Measurements from ENCODE around the gene PAX9.

Gene PAX9

DNA sequence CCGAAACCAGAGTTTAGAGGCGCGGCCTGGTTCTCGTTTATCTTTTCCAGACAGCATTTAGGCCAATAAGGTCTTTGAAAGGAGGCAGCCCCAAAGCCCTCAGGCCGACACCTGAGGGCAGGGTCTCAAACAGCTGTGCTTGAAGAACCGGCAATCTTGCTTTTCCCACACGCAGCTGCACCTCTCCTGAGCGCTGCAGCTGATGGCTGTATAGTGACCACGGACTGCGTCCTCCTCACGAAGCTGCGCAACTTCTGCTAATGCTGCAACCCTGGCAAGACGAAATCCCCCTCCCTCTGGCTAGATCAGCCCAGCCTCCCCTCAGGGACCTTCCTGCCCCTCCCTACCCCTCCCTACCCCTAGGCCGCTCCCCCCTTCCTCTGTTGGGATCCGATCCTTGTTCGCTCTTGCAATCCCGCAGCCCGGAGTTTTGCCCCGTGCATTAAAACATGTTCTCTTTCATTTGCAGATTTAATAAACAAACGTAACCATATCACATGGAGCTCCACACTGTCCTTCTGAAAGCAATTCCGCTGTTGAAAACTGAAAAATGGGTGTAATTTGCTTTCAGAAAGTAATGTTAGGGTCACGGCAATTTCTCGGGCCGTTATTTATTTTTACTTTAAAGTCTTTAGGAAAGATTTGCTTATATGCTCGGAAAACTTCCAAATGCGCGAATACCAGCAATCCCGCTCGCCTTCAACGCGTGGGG is 4.8 kb upstream of the PAX9 start:
- DNase-seq, result no peak

DNA sequence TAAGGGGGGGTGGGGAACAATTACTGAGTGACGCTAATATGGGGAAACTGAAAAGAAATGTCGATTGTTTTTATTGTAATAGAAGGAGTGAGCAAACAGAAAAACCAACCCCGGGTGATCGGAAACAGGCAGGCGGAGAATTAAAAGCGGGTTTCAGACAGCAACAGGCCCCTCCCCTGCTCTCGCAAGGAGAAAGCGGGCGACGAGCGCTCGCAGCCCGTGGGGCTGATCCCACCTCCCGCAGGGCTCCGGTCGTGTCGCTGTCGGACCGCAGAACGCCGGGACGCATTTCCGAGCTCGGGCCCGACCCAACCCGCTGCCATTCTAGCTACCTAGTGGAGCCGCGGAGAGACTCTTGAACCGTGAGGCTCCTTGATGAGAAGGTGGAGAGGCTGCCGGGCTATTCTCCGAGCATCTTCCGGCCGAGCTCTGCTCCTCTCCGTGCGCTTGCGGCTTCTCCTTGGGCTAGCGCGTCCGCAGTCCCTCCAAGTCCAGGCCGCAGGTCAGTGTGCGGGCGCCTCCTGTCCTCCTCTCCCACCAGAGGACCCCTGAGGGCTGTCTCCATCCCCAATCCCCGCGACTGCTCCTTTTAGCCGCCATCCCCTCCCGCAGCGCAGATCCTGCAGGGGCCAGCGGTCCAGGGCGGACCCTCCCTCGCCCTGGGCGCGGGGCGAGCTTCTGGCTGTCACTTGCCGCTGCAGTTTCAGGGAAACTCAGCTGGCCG is 4.1 kb upstream of the PAX9 start:
- no peak for DNase-seq

- DNase-seq, result no peak
Observed at GRCh38 chr14:36658123-36659009, 3.3 kb upstream of the PAX9 start.

DNA sequence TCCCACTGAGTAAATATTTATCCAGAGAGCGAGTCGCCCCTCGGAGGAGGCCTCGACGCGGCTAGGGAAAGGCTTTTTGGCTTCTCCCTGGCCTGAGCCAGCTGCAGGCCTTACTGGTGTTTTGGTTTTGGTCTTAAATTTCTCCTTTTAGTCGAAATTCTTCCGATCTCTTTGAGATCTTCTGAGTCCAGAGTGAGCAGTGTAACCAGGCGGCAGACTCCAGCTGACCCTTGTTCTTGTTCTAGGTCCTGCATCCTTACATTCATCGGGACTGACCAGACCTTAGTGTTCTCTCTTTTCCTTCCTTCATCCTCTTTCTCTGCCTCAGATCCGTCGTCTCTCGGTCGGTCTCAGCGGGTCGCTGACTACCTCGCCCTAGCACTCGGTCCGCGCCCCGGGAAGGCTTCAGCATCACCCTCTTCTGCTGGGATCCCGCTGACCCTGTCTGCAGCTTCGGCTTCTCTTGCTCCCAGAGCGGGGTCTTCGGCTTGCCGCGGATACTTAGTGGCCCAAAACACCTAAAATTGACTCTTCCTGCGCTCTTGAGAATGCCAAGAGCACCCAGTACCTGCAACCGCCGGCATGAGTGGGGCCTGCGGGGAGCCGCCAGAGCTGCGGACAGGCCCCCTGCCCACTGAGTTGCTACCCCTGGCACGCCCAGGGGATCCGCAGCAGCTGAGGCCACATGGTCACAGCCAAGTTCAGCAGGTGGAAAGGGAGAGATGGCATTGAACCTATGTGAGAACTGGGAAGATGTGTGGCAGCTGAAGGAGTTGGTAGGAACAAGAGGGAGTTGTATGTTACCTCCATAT is 2.4 kb upstream of the PAX9 start:
- DNase-seq, result no peak

DNA sequence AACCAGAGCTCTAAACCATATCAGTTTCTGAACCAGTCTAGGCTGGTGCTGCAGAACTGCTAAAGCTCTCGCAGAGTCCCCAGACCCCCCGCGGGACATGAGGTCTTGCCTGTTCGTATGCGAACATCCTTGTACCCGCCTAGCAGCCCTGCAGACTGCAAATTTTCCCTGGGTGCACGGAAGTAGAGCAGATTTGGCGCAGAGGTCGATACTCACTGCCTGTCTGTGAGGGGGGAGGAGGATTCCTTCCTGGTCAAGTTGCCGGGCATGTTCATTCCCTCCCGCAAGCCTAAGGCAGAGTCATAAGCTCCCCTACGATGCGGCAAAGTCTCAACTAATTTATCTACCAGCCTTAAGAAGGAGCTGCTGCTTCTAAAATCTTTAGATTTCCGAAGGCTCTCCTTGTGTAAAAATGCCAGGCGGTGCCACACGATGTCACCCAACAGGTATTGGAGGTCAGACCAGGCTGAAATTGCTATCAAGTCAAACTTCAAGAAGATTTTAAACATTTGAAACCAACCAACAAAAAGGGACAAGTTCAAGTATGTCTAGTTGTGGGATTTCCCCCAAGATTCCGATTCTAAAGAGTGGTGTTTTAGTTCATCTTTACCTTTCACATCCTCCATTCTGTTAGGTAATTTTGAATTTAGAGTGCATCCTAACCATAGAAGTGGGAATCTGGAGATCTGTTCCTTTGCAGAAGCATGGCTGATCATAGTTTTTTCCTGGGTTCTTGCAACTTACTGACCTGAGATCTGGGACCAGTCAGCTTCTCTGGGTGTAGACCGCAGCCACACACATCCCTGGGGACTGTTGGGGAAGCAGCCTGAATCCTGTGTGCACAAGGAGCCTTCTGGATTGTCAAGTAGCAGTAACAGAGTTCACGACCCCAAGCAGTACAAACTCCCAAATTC is 1.6 kb upstream of the PAX9 start:
- no peak for DNase-seq

GRCh38 chr14:36660736-36661505 is 739 bp upstream of the PAX9 start:
- no peak for DNase-seq

DNA sequence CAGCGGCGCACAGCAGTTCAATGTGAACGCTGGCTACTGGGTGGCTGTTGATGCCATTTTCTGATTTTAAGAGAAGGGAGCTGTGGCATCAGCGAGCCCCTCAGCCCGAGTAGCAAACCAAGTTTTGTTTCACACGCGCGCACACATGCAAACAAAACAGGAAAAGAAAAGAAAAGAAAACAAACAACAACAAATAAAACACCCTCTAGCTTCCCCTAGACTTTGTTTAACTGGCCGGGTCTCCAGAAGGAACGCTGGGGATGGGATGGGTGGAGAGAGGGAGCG is 540 bp downstream of the PAX9 start:
- DNase-seq, result no peak

GRCh38 chr14:36662543-36663403 is 1.1 kb downstream of the PAX9 start:
- DNase-seq, result no peak

DNA sequence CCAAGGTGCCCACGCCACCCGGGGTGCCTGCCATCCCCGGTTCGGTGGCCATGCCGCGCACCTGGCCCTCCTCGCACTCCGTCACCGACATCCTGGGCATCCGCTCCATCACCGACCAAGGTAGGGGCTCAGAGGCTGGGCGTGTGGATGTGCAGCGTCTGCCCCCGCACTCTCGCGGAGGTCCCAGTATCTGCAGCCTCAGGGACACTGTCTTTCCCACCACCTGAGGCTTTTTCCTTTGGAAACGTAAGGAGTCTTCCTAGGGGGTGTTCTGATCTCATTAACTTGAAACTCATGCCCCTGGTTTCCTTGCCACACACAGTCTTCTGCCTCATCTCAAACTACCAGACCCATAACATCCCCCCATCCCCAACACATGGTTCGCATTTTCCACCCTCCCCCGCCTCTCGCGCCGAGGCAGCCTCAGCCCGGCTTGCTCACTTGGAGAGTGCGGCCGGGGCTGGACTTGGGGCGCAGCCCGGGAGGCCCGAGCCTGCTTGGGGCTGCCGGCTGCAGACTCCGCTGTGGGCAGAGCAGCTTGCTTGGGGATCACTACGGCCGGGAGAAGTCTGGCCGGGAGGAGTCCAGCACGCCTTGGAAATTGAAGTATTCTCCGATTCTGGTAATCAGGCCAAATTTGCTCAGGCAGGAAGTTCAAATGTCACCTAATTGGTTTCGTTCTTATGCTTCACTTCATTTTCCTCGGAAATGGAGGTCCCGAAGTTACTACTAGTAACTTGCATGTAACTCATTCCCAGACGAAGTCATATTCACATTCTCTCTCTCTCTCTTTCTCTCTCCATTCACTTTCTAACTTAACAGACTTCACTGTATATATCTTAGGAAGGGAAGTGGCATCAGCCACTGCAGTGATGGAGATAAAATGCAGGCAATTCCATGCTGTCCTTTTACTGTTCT is 2.0 kb downstream of the PAX9 start:
- DNase-seq, result no peak

- no peak for DNase-seq
Observed at GRCh38 chr14:36664322-36665193, 2.9 kb downstream of the PAX9 start.

- no peak for DNase-seq
Observed at GRCh38 chr14:36665887-36666415, 4.3 kb downstream of the PAX9 start.

DNA sequence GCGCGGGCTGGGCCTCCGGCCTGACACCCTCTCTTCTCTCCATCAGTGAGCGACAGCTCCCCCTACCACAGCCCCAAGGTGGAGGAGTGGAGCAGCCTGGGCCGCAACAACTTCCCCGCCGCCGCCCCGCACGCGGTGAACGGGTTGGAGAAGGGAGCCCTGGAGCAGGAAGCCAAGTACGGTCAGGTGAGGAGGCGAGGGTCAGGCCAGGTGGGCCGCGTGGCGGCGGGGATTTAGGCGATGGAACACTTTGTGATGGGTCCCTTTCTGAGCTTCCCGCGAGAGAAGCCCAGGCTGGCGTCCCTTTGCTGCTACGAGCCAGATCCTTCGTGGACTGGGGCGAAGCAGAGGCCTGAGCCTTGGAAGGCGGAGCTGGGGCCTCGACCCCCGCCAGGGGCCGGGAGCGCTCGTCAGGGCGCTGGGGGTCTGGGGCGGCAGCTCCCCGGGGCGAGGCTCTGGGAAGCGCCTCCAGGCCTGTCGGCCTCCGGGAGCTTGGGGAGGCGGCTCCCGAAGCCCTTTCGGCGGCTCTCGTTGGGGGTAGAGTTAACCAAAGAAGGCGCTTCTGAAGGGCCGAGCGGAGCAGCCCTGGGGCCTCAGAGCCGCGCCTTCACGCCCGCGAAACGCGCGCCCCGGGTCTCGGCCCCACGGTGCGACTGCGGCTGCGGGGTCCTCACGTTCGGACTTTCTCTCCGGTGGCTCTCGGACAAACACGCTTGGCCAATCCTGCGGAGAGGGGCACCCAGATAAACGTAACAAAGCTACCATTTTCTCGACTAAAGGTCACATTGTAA is 5.0 kb downstream of the PAX9 start:
- no peak for DNase-seq

GRCh38 chr14:36667679-36668078 is 6.0 kb downstream of the PAX9 start:
- DNase-seq, result no peak

DNA sequence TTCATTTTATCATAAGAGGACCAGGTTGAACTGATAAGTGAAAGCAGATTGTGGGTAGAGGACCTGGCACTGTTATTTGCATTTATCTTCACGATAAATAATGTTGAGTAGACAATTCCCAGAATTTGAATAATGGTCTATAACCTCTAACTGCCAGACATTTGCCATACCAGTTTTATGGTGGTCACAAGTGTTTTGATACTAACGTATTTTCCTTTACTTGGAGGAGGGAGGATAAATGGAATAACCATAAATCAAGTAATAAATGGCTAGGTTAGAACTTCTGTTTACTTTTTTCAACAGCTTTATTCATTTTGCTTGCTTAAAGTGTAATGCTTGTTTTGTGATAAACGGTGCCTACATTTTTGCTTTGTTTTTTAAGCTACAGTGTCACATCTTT is 9.5 kb downstream of the PAX9 start:
- DNase-seq, result no peak

GRCh38 chr14:36672095-36672494 is 10.4 kb downstream of the PAX9 start:
- DNase-seq, result no peak

GRCh38 chr14:36674659-36675058 is 13.0 kb downstream of the PAX9 start:
- no peak for DNase-seq

DNA sequence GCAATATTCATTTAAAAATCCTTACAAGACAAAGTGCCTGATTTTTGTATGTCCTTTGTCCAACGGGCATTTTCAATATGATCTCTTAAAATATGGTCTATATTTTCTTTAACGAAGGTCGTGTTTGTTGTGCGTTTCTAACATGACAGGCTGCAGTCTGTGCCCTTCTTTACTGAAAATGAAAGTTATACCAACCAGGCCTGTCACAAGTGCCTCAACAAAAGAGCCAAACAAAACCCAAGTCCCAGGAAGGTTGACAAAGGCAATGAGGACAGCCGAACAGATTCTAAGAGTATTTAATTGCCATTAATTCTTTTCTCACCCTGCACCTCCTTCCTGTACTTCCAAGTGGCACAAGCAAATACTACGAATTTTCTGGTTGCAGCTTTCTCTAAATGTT is 13.9 kb downstream of the PAX9 start:
- no peak for DNase-seq

Data from T1000 (cell line).